HS-5 (cell line): ENCODE data around the gene FBP2.

Experiments
- DNase-seq: peaks from one replicate; pipeline ENCODE4 v3.0.0-alpha.2; 2012; ENCODE audit warnings: low read depth

FBP2 gene

GRCh38 chr9:94593459-94594345 lies at the start of gene FBP2:
TSS of gene FBP2 (minus strand) at chr9:94593824. CDS start at chr9:94593726, 98 bp downstream.
- no peak for DNase-seq

DNA sequence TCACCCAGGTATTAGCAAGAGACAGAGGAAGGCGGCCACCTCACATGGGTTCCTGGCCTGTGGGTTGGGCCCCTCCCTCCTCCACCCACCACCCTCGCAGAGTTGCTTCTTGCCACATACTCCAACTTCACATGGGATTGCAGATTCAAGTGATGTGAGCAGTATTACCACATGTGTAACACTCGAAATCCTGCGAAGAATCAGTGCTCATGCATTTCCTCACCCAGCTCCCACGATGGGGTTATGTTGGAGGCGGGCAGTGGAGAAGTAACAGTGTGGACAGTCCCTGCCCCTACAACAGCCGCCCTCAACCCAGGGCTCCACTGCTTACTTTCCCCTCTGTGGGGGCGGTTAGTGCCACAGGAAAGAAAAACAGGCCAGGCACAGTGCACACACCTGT lies 49.6 kb upstream of the FBP2 start:
- no peak for DNase-seq

GRCh38 chr9:94642501-94642900 lies 48.9 kb upstream of the FBP2 start:
- no peak for DNase-seq

GRCh38 chr9:94639999-94640376 lies 46.4 kb upstream of the FBP2 start:
- no peak for DNase-seq

- DNase-seq, result no peak
Observed at GRCh38 chr9:94639061-94639998, 45.7 kb upstream of the FBP2 start, which contains the start of gene FBP1. TSS of gene FBP1 (minus strand) at chr9:94639518. CDS start at chr9:94639310, 208 bp downstream.

GRCh38 chr9:94638335-94639060 lies 44.9 kb upstream of the FBP2 start:
- no peak for DNase-seq

GRCh38 chr9:94632737-94633136 lies 39.1 kb upstream of the FBP2 start:
- DNase-seq, result no peak

DNA sequence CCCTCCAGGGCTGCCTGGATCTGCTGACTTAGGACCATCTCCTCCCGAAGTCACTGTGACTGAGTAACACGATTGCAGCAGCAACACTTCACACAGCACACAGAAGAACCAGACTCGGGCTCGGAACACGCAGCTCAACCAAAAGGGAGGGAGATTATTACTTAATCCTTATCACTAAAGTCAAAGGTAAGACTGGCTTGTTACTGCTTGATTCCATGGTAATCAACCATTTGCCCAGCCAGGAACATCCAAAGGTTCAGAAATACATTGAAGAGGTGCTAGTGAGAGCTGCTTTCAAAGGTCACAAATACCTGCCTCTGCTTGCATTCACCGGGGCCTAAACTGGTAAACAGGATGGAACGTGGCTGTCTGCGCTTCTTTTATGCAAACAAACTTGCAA lies 38.0 kb upstream of the FBP2 start:
- DNase-seq, result no peak

- no peak for DNase-seq
Observed at GRCh38 chr9:94630833-94631232, 37.2 kb upstream of the FBP2 start.

DNA sequence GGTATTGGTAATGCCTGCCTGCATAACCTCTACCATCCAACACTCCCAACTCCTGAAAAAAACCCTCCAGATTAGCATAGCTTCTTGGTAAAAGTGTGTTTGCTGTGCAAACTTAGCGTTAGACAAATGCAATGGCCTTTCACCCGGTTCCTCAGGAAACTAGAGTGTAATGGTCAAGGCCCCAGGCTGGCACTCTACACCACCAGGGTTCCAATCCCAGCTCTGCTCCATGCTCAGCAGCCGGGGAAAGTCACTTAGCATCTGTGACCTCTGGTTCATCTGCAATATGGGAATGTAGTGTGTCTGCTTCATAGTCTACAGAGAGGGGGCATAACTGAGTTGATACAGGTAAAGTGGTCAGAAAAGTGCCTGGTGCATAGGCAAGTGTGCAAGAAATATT lies 36.7 kb upstream of the FBP2 start:
- no peak for DNase-seq

GRCh38 chr9:94627287-94627686 lies 33.7 kb upstream of the FBP2 start:
- no peak for DNase-seq

DNA sequence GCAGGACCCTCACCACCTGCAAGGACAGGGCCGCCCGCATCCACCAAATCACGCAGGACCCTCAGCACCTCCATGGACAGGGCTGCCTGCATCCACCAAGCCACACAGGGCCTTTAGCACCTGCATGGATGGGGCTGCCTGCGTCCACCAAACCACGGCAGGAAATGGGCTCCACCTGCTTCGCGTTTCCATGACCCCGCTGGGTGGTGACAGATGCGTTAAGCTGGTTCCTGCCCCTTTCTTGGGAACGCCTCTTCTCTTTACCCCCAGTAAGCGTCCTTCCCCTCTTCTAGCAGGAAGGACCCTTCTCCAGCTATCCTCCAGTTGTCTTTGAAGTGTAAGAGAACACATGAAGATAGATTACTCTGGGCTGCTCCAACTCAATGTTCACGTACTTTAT lies 32.2 kb upstream of the FBP2 start:
- no peak for DNase-seq

GRCh38 chr9:94624629-94625028 lies 31.0 kb upstream of the FBP2 start:
- no peak for DNase-seq

DNA sequence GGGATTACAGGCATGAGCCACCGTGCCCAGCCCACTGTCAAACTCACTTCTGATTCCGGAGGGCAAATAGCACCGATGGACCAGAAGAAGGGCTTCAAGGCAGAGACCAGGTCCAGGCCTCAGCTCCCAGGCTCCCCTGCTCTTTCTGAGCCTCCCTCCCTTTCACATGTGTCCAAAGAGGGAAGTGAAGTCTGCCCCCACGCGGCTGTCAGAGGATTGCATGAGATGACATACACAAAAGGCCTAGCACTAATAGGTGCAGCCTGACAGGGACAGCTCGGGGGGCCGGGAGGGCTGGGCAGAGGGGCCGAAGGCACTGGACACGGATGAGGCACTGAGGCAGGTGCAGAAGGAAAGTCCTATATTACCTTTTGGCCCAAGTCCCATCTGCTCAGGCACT lies 29.6 kb upstream of the FBP2 start:
- no peak for DNase-seq

GRCh38 chr9:94622087-94622800 lies 28.6 kb upstream of the FBP2 start:
- DNase-seq, result no peak

GRCh38 chr9:94619026-94619425 lies 25.4 kb upstream of the FBP2 start:
- DNase-seq, result no peak

DNA sequence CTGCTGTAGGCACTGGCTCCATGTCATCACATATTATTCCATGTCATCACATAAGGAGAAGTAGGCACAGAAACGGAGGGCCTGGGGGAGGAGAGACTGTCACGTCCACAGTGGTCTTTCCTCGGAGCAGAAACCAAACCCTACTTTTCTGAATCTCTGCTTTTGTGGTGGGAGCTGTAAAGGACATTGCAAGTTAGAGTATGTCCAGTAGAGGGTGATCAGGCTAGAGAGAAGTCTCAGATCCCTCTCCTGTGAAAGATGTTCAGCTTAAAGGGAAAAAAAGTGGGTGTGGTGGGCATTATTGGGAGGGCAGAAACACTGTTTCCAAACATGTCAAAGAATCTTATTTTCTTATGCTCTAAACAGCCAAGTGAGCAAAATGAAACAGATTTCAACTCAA lies 19.4 kb upstream of the FBP2 start:
- DNase-seq, result no peak

DNA sequence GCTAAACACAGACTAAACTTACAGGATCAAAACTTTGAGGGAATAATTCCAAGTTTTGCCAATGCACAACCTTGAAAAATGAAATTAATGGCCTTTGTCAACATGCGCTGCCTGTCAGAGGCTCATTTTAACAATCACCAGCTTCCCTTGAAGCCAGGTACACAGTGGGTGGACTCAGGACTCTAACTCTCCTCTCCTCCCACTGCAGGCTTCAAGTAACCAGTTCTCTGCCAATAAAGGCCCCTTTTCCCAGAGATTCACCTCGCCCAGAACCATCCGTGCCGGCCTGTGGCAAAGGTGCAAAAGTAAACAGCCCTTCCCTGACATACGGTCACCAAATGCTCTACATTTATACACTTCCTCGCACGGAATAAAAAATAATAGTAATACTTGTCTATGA lies 18.4 kb upstream of the FBP2 start:
- DNase-seq, result no peak

DNA sequence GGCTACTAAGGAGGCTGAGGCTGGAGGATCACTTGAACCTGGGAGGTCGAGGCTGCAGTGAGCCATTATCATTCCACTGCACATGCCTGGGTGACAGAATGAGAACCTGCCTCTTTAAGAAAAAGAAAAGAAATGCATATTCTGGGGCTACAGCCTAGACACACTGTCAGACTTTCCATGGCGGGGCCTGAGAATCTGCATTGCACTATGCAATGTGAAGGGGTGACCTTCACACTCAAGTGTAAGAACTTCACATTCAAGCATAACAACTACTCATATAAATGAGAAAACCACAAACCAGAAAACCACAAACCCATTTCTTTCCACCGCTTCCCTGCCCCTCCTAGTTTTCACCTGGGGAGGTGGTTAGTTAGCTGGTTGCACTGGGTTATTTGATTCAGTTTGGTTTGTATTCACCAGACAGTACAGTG lies 18.0 kb upstream of the FBP2 start:
- no peak for DNase-seq

GRCh38 chr9:94610181-94610606 lies 16.6 kb upstream of the FBP2 start:
- no peak for DNase-seq

GRCh38 chr9:94607423-94607691 lies 13.7 kb upstream of the FBP2 start:
- no peak for DNase-seq
